Astrocyte of the cerebellum (primary cell): ENCODE measurements around the gene TFDP2.

Source experiments
- DNase-seq: peaks from one replicate; pipeline ENCODE4 v3.0.0-alpha.2; 2011; ENCODE audit warnings: low read depth
- H3K4me3 ChIP-seq: 2 replicates; pipeline ENCODE4 v1.5.1; 2011; ENCODE audit warnings: mild to moderate bottlenecking, low read depth, low read length, moderate library complexity
- in situ Hi-C: cut with HindIII; loops from 2 replicates; pipeline ENCODE4 v1.10.0; 2017; ENCODE audit warnings: low sequenced_read_pairs
- TF ChIP-seq, protein P1 (sequence below): IDR thresholded peaks from 2 replicates; pipeline ENCODE4 v1.5.1; 2012; ENCODE audit warnings: low read length, low read depth, moderate library complexity, mild to moderate bottlenecking; ENCODE audit errors: missing control alignments

Gene TFDP2

DNA sequence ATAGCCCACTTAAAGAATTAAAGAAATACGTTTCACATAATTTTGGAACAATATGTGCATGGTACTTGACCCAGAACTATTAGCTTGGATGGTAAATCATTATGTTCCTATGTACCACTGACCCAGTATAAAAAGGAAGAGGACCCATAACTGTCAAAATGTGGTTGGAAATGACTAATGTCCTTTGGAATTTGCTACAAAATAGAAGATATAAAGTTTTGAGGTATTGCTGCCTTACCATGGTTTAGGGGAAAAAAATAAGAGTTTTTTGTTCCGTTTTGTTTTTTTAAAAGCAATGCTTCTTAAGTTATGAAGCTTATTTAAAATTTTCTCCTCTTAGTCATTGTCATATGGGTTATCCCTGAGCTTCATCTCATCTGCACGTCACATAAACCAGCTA, 15.8 kb upstream of the TFDP2 start:
- no peak overlapping the region for H3K4me3 ChIP-seq
- in situ Hi-C loops, result no loop called here
- DNase-seq, result no peak
- TF ChIP-seq, protein P1, sequence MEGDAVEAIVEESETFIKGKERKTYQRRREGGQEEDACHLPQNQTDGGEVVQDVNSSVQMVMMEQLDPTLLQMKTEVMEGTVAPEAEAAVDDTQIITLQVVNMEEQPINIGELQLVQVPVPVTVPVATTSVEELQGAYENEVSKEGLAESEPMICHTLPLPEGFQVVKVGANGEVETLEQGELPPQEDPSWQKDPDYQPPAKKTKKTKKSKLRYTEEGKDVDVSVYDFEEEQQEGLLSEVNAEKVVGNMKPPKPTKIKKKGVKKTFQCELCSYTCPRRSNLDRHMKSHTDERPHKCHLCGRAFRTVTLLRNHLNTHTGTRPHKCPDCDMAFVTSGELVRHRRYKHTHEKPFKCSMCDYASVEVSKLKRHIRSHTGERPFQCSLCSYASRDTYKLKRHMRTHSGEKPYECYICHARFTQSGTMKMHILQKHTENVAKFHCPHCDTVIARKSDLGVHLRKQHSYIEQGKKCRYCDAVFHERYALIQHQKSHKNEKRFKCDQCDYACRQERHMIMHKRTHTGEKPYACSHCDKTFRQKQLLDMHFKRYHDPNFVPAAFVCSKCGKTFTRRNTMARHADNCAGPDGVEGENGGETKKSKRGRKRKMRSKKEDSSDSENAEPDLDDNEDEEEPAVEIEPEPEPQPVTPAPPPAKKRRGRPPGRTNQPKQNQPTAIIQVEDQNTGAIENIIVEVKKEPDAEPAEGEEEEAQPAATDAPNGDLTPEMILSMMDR, result no peak

DNA sequence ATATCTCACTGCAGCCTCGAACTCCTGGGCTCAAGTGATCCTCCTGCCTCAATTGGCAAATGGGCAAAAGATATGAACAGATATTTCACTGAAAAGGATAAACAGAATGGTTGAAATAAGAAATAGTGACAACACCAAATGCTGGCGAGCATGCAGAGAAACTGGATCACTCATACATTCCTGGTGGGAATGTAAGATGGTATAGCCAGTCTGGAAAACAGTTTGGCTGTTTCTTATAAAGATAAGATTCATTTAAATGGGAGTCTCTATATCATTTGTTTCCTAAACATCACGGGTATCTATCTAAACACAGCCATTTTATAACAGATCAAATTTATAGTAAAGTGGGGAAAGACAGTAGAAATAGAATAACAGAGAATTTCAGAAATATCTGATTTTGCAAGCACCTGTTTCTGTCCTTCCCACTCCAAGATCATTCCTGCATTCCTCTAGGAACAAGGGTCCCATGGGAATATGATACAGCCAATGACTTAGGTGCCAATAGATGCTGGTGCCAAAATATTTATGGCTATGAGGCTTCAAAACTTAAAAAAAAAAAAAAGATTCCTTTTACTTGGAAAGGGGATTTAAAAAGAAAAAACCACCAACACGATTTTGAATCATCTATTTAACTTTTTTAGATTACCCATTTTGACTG, 9.9 kb upstream of the TFDP2 start:
- no peak overlapping the region for H3K4me3 ChIP-seq
- TF ChIP-seq, protein P1, result no peak
- in situ Hi-C loops, result no loop called here
- no peak for DNase-seq

DNA sequence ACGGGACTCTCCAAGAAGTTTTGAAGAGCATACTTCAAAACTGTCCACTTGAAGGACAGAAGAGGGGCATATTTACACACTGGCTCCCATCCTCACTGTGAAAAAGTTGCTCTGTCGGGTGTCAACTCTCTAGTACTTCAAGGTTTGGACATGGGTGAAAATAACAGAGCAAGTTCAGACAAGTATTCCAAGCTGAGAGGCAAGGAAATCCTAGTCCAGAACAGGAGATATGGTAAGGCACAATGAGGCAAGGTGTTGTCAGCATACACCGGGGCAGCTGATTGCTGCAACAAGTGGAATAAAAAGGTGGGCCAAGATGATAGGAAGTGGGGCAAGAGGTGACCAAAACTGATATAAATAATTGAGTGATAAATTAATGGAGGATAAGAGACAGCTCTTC, 4.8 kb upstream of the TFDP2 start:
- in situ Hi-C loops, result no loop called here
- H3K4me3 ChIP-seq, result no peak overlapping the region
- no peak for DNase-seq
- TF ChIP-seq, protein P1, result no peak

DNA sequence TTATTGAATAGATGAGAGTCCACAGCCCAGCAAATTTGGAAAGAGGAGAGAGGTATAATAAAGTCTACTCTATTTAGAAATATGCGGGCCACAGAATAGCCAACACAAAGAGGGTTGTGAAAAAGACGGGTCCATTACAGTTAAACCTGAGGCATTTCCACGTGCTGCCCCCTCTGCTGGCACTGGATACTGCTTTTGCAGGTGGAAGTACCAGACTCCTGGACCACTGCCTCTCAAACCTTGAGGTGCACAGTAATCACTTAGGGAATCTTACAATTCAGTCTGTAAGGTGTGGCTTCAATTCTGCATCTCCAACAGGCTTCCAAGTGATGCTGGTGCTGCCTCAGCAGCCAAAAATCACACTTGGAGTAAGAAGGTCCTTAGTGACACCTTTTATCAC, 3.0 kb upstream of the TFDP2 start:
- DNase-seq, result no peak
- in situ Hi-C loops, result no loop called here
- H3K4me3 ChIP-seq, result no peak overlapping the region
- TF ChIP-seq, protein P1, result peak; percentile 20

DNA sequence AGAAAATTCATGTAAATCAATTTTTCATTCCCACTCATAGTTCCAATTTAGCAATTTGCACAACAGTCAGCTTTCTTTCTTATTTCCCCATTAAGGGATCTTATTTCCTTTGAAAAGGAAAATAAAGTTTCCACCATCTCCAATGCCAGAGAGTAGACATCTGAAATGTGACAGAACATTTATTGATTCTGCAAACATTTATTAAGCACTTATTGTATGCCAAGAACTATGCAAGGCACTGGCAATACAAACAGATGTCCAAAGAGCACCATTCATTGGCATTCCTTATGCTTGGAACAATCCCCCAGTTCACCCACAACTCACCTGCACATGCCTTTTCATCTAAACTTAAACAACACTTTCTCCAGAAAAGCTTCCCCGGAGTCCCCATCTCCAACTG, 2.5 kb upstream of the TFDP2 start:
- TF ChIP-seq, protein P1, result no peak

DNA sequence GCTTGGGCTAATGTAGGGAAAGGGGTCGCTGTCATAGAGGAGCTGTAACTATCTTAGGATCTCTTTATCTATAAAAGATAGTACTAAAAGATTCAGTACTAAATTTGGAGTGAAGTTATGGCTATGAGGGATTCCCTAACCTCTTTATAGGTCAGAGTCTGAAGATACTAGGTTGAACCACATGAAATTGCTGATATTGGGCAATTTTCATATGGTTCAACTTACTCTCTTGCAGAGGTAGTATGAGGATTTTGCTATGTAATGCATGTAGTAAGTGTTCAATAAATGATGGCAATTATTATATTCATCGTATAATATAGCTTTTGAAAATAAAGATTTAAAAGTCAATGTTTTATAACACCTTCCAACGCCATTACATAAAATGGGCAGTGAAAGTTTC, 1.9 kb upstream of the TFDP2 start:
- in situ Hi-C loops, result no loop called here
- H3K4me3 ChIP-seq, result no peak overlapping the region
- TF ChIP-seq, protein P1, result no peak
- no peak for DNase-seq

More for the DNA sequence above, 2.5 kb upstream of the TFDP2 start:
- in situ Hi-C loops, result no loop called here
- H3K4me3 ChIP-seq, result no peak overlapping the region
- no peak for DNase-seq
